Activated T-helper 1 cell treated with Interleukin-2 at 50 U/mL for 16 hours (primary cell): Measurements from ENCODE around the gene PTPRN2.
"Not testable (repeated sequence)": the region's sequence is repeated elsewhere in the genome, so short reads cannot be mapped to it uniquely, and the experiment has no call there.

Experiments
- DNase-seq: peaks from one replicate; pipeline ENCODE4 v3.0.0-alpha.2; 2020; ENCODE audit warnings: low read depth

The PTPRN2 gene

GRCh38 chr7:158532093-158532627 lies 55.5 kb downstream of the PTPRN2 start:
- no peak for DNase-seq

GRCh38 chr7:158531661-158532060 lies 56.0 kb downstream of the PTPRN2 start:
- no peak for DNase-seq

GRCh38 chr7:158530800-158531609 lies 56.6 kb downstream of the PTPRN2 start:
- no peak for DNase-seq

- no peak for DNase-seq
Measured at GRCh38 chr7:158529181-158530096, 58.2 kb downstream of the PTPRN2 start.

GRCh38 chr7:158527915-158528502 lies 59.6 kb downstream of the PTPRN2 start:
- no peak for DNase-seq

GRCh38 chr7:158527495-158527894 lies 60.1 kb downstream of the PTPRN2 start:
- DNase-seq = no peak

- no peak for DNase-seq
Measured at GRCh38 chr7:158527038-158527437, 60.6 kb downstream of the PTPRN2 start.

GRCh38 chr7:158526531-158526930 lies 61.1 kb downstream of the PTPRN2 start:
- no peak for DNase-seq

- DNase-seq = no peak
Measured at GRCh38 chr7:158525648-158526484, 61.8 kb downstream of the PTPRN2 start.

GRCh38 chr7:158524749-158525635 lies 62.6 kb downstream of the PTPRN2 start:
- DNase-seq = no peak

GRCh38 chr7:158524286-158524685 lies 63.3 kb downstream of the PTPRN2 start:
- not testable (repeated sequence) for DNase-seq

GRCh38 chr7:158523877-158524276 lies 63.7 kb downstream of the PTPRN2 start:
- DNase-seq = not testable (repeated sequence)

- not testable (repeated sequence) for DNase-seq
Measured at GRCh38 chr7:158523165-158523856, 64.3 kb downstream of the PTPRN2 start.

GRCh38 chr7:158521795-158522194 lies 65.8 kb downstream of the PTPRN2 start:
- DNase-seq = not testable (repeated sequence)

GRCh38 chr7:158520825-158521224 lies 66.8 kb downstream of the PTPRN2 start:
- no peak for DNase-seq

GRCh38 chr7:158519633-158520174 lies 67.9 kb downstream of the PTPRN2 start:
- no peak for DNase-seq

- no peak for DNase-seq
Measured at GRCh38 chr7:158518980-158519632, 68.5 kb downstream of the PTPRN2 start.

- no peak for DNase-seq
Measured at GRCh38 chr7:158517571-158517970, 70.1 kb downstream of the PTPRN2 start.

- no peak for DNase-seq
Measured at GRCh38 chr7:158517072-158517471, 70.6 kb downstream of the PTPRN2 start.
